Parathyroid adenoma (tissue), 2 donors: ENCODE data around the gene GNG2.

ENCODE experiments used
- H2AFZ ChIP-seq: fragments of 300-600 bp; sonication (generic); one replicate; pipeline ENCODE4 v1.7.0; 2017; ENCODE audit warnings: antibody characterized with exemption, mild to moderate bottlenecking
- H3K27ac ChIP-seq: fragments of 300-600 bp; sonication (generic); one replicate; pipeline ENCODE4 v1.7.0; 2017
- H3K27me3 ChIP-seq: fragments of 300-600 bp; sonication (generic); one replicate; pipeline ENCODE4 v1.7.0; 2017; ENCODE audit warnings: low read length; ENCODE audit not compliant: control insufficient read depth, insufficient read depth
- H3K36me3 ChIP-seq: fragments of 300-600 bp; sonication (generic); one replicate; pipeline ENCODE4 v1.7.0; 2017; ENCODE audit warnings: low read length; ENCODE audit not compliant: control insufficient read depth, insufficient read depth
- H3K4me1 ChIP-seq: fragments of 300-600 bp; sonication (generic); one replicate; pipeline ENCODE4 v1.7.0; 2017; ENCODE audit warnings: control low read depth
- H3K4me2 ChIP-seq: fragments of 300-600 bp; sonication (generic); one replicate; pipeline ENCODE4 v1.7.0; 2017; ENCODE audit warnings: low read length
- H3K4me3 ChIP-seq: fragments of 300-600 bp; sonication (generic); one replicate; pipeline ENCODE4 v1.7.0; 2017; ENCODE audit warnings: low read depth, low read length
- H3K79me2 ChIP-seq: fragments of 300-600 bp; sonication (generic); one replicate; pipeline ENCODE4 v1.7.0; 2017; ENCODE audit warnings: control low read depth
- H3K9ac ChIP-seq: fragments of 300-600 bp; sonication (generic); one replicate; pipeline ENCODE4 v1.7.0; 2017; ENCODE audit warnings: mild to moderate bottlenecking
- H3K9me3 ChIP-seq: fragments of 300-600 bp; sonication (generic); one replicate; pipeline ENCODE4 v1.7.0; 2017; ENCODE audit warnings: low read length; ENCODE audit not compliant: control insufficient read depth
- TF ChIP-seq, protein P1 (sequence below): fragments of 300-600 bp; sonication (generic); IDR thresholded peaks from one replicate; pipeline ENCODE4 v1.7.0; 2017; ENCODE audit warnings: antibody characterized with exemption, mild to moderate bottlenecking
- donor health status: primary hyperparathyroidism.

GNG2 gene

DNA sequence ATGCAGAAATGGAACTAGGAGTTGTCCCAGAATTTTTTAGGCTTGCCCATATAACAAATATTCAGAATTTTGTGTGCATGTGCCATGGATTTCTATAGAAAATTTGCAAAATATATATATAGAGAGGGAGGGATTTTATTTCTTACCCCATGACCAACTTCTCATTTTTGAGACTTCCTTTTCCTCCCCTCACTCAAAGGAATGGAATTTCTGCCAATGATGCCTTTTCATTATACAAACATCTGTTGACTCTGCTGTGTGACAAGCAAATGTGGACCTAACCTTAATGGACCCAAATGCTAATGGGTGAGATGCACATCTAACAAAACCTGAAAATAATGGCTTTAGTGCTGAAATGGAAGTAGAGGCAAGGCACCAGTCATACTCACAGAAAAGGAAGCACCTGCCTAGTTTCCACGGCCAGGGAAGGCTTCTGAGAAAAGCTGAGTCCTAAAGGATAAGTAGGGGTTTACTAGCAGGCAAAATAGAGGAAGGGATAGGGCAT lies 3.6 kb upstream of the GNG2 start:
- Histone ChIP-seq H3K79me2 (no peaks in the 10 kb centered on the region), H3K4me3 (no peak overlapping the region), H3K36me3 (no peaks in the 10 kb centered on the region), H3K4me2 (no peak overlapping the region), H2AFZ (no peak overlapping the region), H3K27ac (no peak overlapping the region), H3K9ac (no peak overlapping the region), H3K4me1 (peaks cover 3% of the 10 kb centered on the region), H3K9me3 (no peaks in the 10 kb centered on the region), H3K27me3 (no peaks in the 10 kb centered on the region)
- TF ChIP-seq, protein P1, sequence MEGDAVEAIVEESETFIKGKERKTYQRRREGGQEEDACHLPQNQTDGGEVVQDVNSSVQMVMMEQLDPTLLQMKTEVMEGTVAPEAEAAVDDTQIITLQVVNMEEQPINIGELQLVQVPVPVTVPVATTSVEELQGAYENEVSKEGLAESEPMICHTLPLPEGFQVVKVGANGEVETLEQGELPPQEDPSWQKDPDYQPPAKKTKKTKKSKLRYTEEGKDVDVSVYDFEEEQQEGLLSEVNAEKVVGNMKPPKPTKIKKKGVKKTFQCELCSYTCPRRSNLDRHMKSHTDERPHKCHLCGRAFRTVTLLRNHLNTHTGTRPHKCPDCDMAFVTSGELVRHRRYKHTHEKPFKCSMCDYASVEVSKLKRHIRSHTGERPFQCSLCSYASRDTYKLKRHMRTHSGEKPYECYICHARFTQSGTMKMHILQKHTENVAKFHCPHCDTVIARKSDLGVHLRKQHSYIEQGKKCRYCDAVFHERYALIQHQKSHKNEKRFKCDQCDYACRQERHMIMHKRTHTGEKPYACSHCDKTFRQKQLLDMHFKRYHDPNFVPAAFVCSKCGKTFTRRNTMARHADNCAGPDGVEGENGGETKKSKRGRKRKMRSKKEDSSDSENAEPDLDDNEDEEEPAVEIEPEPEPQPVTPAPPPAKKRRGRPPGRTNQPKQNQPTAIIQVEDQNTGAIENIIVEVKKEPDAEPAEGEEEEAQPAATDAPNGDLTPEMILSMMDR, result no peak

DNA sequence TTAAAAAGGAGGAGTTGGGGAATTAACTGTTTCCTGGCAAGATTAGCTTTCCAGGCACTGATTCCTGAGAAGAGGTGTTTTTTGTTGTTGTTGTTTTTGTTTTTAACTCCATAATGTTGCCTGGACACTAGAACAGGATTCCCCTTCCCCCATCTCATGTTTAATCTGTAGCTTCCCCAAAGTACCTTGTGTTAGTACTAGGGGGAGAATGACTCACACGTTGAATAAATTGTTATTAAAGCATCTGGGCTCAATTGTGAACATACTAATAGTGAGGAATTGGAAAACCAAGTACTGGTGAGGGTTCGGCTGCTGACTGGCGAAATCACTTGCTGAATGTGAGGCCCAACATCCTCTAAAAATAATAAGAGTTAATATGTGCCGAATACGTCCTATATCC lies 1.3 kb upstream of the GNG2 start:
- Histone ChIP-seq H3K79me2 (no peaks in the 10 kb centered on the region), H2AFZ (no peak overlapping the region), H3K27ac (no peak overlapping the region), H3K4me3 (no peak overlapping the region), H3K9me3 (no peaks in the 10 kb centered on the region), H3K4me1 (peaks cover 3% of the 10 kb centered on the region), H3K4me2 (no peak overlapping the region), H3K36me3 (no peaks in the 10 kb centered on the region), H3K9ac (no peak overlapping the region), H3K27me3 (no peaks in the 10 kb centered on the region)
- TF ChIP-seq, protein P1, result no peak

DNA sequence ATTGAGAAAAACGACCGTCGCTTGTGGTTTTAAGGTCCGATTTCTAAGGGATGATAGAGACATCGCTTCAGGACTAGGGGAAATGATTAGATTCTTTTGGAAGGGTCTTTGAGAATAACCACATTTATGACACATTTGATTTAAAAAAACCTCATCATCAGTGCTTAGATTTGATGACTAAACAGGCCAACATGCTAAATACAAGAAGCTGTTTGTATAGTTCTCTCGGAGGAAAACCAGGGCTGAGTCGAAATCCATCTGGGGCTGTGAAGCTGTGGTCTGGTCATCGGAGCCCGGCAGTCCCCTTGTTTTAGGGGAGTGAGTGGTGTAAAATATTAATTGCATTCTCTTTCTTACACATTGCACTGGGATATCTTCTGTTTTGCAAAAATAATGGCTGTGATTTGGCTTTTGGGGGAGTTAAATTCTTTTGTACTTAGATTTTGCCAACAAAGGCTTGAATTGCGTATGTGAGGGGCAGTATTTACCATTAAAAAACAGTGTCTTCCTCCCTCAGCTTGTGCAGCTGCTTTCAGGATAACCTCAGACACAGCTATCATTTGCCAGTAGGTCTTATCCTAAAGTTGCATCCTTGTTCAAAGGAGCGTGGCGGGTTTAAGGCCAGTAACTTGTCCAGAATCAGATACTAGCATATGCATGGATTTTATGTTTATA lies 550 bp downstream of the GNG2 start:
- TF ChIP-seq, protein P1, result no peak
- no peaks in the 10 kb centered on the region for H3K27me3 ChIP-seq
- peak overlapping the region; percentile 48 for H3K4me2 ChIP-seq
- H2AFZ ChIP-seq, result peak overlapping the region; percentile 72
- no peak overlapping the region for H3K9ac ChIP-seq
- H3K4me1 ChIP-seq, result peaks cover 3% of the 10 kb centered on the region
- H3K36me3 ChIP-seq, result no peaks in the 10 kb centered on the region
- H3K27ac ChIP-seq, result peak overlapping the region; percentile 18
- peak overlapping the region; percentile 43 for H3K4me3 ChIP-seq
- H3K9me3 ChIP-seq, result no peaks in the 10 kb centered on the region
- no peaks in the 10 kb centered on the region for H3K79me2 ChIP-seq

DNA sequence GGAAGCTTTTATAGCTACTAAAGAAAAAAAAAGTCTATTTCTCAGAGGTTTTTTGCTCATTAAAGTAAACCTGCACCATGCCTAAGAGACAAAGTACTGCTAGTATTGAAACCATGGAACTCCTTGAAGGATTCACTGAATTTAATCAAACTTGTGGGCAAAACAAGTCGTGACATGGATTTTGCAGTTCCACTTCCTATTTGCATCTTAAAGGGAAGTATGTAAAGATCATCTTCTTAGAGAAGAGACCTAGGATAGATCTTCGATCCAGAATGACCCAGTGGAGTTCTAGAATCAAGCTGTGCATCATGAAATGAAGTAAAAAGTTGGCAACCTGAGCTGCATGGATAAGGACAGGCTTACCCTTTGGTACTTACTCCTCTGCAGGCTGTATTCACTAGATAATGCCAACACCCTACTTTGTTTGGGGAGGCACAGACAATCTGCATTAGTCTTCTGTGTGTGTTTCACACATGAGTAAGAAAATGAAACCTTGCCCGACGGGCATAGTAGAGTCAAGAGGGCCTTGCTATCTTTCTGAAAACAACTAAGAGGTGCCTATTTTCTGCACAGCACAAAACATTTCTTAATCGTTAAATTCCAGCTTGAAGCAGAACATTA lies 1.9 kb downstream of the GNG2 start:
- H3K27me3 ChIP-seq, result no peaks in the 10 kb centered on the region
- TF ChIP-seq, protein P1, result no peak
- no peak overlapping the region for H3K4me2 ChIP-seq
- peaks cover 3% of the 10 kb centered on the region for H3K4me1 ChIP-seq
- no peaks in the 10 kb centered on the region for H3K9me3 ChIP-seq
- no peak overlapping the region for H3K9ac ChIP-seq
- H2AFZ ChIP-seq, result no peak overlapping the region
- H3K4me3 ChIP-seq, result no peak overlapping the region
- H3K79me2 ChIP-seq, result no peaks in the 10 kb centered on the region
- H3K27ac ChIP-seq, result no peak overlapping the region
- H3K36me3 ChIP-seq, result no peaks in the 10 kb centered on the region
